ENCODE measurements around the gene ACOX3.

Gene ACOX3

DNA sequence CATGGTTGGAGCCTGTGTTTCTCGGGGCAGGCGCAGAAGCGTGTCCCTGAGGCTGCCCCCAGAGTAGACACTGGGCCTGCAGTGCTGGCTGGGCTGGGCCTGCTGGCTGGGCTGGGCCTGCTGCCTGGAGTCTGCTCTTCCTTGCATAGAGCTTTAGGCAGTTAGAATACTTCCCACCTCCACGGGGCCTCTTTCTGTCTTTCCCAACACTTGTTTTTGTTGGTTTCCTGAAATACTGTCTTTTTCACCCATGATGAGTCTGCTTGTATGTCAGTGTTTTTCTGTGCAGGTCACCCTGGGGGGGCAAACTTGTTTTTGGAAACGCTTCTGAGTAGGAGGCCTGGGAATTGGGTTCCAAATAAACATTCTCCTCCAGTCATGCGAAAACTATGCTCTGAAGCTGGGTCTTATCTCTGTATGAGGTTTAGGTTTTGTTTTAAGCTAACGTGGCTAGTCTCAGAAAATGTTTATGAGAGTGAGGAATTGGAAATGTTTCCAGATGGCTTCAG is 32.2 kb upstream of the ACOX3 start:
- Mint-ChIP-seq H3K27me3 (ENCODE audit: low read depth) (no peaks in the 10 kb centered on the region), H3K9me3 (no peaks in the 10 kb centered on the region), H3K4me1 (ENCODE audit: low read depth) (no peaks in the 10 kb centered on the region), H3K36me3 (ENCODE audit: low read depth) (peaks cover 8% of the 10 kb centered on the region), H3K4me3 (no peak overlapping the region), H3K27ac (no peak overlapping the region)
- no peak for DNase-seq (ENCODE audit: low spot score)

DNA sequence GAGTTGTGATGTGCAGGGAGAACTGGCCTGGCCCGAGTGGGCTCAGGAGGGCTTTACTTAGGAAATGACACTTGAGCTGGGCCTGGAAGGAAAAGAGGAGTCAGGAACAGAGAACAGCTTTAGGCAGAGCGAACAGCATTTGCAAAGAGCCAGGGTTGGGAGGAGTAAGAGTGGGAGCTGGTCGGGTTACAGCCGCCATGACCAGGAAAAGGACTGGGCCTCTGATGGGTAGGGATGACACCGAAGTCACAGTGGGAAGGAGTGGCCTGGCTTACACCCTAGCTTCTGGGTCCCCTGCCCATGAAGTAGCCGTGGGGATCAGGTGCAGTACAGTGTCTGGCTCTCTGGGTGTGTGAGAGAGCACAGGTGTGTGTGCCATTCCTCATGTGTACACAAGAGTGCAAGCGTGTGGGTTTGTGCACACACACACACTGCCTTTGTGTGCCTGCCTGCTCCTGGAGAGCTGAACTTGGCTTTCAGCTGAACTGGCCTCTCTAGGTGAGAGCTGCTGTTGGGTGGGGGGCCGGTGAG is 31.7 kb upstream of the ACOX3 start:
- no peak for DNase-seq (ENCODE audit: low spot score)
- Mint-ChIP-seq H3K27me3 (ENCODE audit: low read depth) (no peaks in the 10 kb centered on the region), H3K27ac (no peak overlapping the region), H3K9me3 (no peaks in the 10 kb centered on the region), H3K36me3 (ENCODE audit: low read depth) (peaks cover 8% of the 10 kb centered on the region), H3K4me1 (ENCODE audit: low read depth) (no peaks in the 10 kb centered on the region), H3K4me3 (no peak overlapping the region)

DNA sequence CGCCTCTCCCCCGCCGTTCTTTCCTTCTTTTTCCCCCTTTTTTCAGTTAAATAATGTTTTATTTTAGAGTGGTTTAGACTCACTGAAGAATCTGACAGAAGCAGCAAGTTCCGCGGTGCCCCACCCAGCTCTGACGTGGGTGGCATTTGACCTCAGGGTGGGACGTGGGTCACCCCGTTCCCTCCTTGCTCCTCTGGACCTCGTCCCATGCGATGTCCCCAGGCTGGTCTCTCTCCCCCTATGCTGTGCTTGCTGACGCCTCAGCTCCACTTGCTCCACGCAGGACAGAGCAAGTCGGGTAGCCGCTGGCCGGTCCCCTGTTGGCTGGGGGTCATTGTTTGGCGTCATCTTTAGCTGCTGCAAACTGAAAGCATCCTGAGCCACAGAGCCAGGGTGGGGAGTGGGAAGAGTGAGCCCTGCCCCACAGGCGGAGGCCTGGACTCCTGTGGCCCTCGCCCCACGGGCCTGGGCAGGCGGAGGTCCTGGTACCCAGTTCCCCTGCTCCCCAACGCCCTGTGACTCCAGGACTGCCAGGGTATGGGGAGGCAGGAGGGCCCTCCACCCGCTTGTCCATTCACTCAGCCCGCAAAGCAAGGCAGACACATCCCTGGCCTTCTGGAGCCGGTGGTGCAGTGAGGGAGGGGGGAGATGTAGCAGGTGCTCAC is 30.8 kb upstream of the ACOX3 start:
- Mint-ChIP-seq H3K36me3 (ENCODE audit: low read depth) (peaks cover 11% of the 10 kb centered on the region), H3K4me1 (ENCODE audit: low read depth) (no peaks in the 10 kb centered on the region), H3K9me3 (no peaks in the 10 kb centered on the region), H3K4me3 (no peak overlapping the region), H3K27ac (no peak overlapping the region), H3K27me3 (ENCODE audit: low read depth) (no peaks in the 10 kb centered on the region)
- DNase-seq (ENCODE audit: low spot score), result no peak

DNA sequence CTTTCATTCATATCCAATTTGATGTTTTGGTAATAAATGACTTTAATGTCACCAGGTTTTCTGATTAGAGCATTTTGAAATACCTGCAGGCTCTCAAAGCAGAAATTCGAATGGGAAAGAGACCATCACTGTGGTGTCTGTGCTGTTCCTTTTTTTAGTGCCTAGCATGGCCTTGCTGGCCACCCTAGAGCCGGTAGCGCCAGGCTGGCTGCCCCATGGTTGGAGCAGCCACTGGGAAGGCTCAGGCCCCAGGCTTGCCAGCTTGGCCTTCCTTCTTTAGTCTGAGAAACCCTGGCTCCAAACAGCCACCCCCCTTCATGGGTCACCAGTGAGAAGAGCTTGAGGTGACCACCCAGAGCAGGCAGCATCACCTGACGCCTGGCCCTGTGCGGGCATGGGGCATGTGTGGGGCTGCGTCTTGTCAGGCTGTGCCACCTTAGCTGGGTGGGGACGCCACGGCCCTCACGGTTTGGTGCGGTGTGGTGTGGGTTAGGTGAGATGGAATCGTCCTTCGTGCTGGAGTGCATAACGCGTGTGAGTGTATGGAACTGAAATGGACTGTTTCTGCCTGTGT is 30.0 kb upstream of the ACOX3 start:
- peaks cover 11% of the 10 kb centered on the region for H3K36me3 Mint-ChIP-seq (ENCODE audit: low read depth)
- no peaks in the 10 kb centered on the region for H3K27me3 Mint-ChIP-seq (ENCODE audit: low read depth)
- no peaks in the 10 kb centered on the region for H3K9me3 Mint-ChIP-seq
- DNase-seq (ENCODE audit: low spot score), result no peak
- H3K4me1 Mint-ChIP-seq (ENCODE audit: low read depth), result no peaks in the 10 kb centered on the region
- H3K27ac Mint-ChIP-seq, result no peak overlapping the region
- no peak overlapping the region for H3K4me3 Mint-ChIP-seq

DNA sequence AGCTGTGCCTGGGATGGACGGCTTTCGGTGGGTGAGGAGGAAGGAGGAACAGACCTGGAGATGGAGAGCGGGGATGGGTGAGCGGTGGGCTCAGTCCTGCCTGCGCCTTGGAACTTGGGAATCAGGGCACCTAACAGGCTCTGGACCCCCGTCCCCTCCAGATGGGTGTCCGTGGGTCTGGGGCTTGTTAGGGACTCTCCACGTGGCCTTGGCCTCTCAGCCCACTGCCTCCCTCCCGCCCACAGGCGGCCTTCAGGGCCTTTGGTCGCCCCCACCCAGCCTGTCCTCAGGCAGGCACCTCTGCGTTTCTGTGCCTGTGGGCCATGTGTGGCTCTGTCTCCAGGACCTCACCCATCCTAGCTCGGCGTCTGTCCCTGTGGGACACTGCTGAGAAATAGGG is 29.0 kb upstream of the ACOX3 start:
- peaks cover 16% of the 10 kb centered on the region for H3K36me3 Mint-ChIP-seq (ENCODE audit: low read depth)
- no peak for DNase-seq (ENCODE audit: low spot score)
- no peak overlapping the region for H3K4me3 Mint-ChIP-seq
- no peaks in the 10 kb centered on the region for H3K9me3 Mint-ChIP-seq
- H3K27ac Mint-ChIP-seq, result no peak overlapping the region
- no peaks in the 10 kb centered on the region for H3K27me3 Mint-ChIP-seq (ENCODE audit: low read depth)
- H3K4me1 Mint-ChIP-seq (ENCODE audit: low read depth), result no peaks in the 10 kb centered on the region

DNA sequence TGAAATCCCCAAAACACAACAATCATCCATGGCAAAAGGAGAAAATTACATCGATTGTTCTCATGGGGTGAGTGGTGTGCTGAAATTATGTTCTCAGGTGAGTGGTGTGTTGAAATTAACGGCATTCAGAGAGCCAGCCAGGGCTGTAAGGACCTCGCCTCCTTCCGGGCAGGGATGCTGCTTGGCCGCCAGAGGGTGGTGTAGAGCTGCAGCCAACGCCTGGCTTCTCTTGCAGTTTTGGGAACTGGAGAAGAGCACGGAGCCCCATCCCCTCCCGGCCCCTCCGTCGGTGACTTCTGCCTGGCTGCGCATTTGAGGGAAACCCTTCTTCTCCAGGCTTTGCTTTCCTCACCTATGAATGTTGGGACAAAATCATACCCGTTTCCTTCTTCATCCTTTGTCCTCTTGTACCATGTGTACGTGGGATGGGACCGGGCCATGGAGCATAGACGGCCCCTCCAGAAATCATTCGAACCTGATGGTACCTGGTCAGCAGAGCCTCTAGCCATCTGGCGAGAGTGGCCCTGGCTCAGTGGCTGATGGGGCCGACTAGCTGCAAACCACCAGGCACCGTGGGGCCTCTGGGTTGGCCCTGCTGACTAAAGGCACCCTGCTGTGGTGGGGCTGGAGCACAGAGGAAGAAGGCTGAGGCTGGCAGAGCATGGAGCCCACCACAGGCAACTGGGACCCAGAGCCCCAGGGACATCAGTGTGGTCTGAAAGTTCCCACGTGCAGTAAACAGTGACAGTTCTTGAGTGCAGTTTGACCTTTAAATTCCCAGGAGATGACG is 28.4 kb upstream of the ACOX3 start:
- no peaks in the 10 kb centered on the region for H3K27me3 Mint-ChIP-seq (ENCODE audit: low read depth)
- peak; percentile 21 for DNase-seq (ENCODE audit: low spot score)
- H3K4me1 Mint-ChIP-seq (ENCODE audit: low read depth), result no peaks in the 10 kb centered on the region
- H3K4me3 Mint-ChIP-seq, result no peak overlapping the region
- no peaks in the 10 kb centered on the region for H3K9me3 Mint-ChIP-seq
- peaks cover 16% of the 10 kb centered on the region for H3K36me3 Mint-ChIP-seq (ENCODE audit: low read depth)
- no peak overlapping the region for H3K27ac Mint-ChIP-seq

- H3K36me3 Mint-ChIP-seq (ENCODE audit: low read depth), result peaks cover 16% of the 10 kb centered on the region
- H3K4me3 Mint-ChIP-seq, result no peak overlapping the region
Measured at GRCh38 chr4:8467016-8467415, 26.5 kb upstream of the ACOX3 start.

DNA sequence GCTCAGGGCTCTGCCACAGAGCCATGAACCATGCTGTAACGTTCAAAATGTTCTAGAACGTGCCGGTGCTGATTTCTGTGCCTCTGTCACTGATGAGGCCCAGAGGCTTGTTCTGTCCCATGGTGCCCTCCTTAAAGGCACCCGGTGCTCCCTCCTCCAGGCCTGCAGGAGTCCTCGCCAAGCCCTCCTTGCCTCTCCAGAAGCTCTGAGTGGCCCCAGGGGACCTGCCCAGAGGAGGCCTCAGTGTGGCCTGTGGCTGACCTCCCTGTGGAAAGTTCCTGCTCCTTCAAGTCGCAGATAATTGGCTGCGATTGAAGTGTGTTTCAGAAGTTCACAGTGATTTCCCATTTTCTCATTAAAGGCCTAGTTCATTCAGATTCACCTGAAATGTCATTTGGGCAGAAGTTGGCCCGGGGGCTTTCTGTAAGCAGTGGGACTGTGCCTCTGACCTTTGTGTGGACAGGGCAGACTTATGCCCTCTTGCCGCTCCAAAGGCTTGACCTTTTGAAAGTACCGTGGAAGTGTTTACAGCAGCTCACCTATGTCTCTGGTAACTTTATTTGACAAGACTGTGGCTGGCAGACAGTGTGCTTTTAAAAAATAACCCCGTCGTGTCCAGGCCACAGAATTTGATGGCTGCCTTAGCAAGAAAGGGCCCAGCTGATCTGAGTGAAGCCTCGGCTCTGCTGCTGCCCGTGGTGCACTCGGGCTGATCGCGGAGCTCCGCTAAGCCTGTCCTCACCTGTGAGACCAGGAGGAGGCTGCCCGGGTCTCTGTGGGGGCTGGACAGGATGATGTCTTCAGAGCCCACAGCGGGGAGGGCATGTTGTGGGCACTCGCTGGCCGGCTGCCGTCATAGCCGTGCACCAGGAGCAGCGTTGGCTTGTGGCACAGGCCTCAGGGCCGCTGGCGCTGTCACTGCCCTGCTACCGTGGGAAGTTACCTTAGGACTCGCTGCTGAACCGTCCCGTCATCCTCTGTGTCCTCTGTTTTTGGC is 25.4 kb upstream of the ACOX3 start:
- Mint-ChIP-seq H3K36me3 (ENCODE audit: low read depth) (peaks cover 16% of the 10 kb centered on the region), H3K27ac (no peak overlapping the region), H3K9me3 (no peaks in the 10 kb centered on the region), H3K27me3 (ENCODE audit: low read depth) (no peaks in the 10 kb centered on the region), H3K4me1 (ENCODE audit: low read depth) (no peaks in the 10 kb centered on the region), H3K4me3 (no peak overlapping the region)
- no peak for DNase-seq (ENCODE audit: low spot score)

More at GRCh38 chr4:8467016-8467415, 26.5 kb upstream of the ACOX3 start:
- DNase-seq (ENCODE audit: low spot score), result no peak
- Mint-ChIP-seq H3K27me3 (ENCODE audit: low read depth) (no peaks in the 10 kb centered on the region), H3K9me3 (no peaks in the 10 kb centered on the region), H3K4me1 (ENCODE audit: low read depth) (no peaks in the 10 kb centered on the region), H3K27ac (no peak overlapping the region)

- no peaks in the 10 kb centered on the region for H3K9me3 Mint-ChIP-seq
- no peak for DNase-seq (ENCODE audit: low spot score)
- no peak overlapping the region for H3K4me3 Mint-ChIP-seq
- H3K27ac Mint-ChIP-seq, result no peak overlapping the region
- no peaks in the 10 kb centered on the region for H3K4me1 Mint-ChIP-seq (ENCODE audit: low read depth)
- peaks cover 15% of the 10 kb centered on the region for H3K36me3 Mint-ChIP-seq (ENCODE audit: low read depth)
- no peaks in the 10 kb centered on the region for H3K27me3 Mint-ChIP-seq (ENCODE audit: low read depth)
Measured at GRCh38 chr4:8464381-8464780, 23.9 kb upstream of the ACOX3 start.

GRCh38 chr4:8463811-8464210 is 23.3 kb upstream of the ACOX3 start:
- H3K27me3 Mint-ChIP-seq (ENCODE audit: low read depth), result no peaks in the 10 kb centered on the region
- peaks cover 10% of the 10 kb centered on the region for H3K36me3 Mint-ChIP-seq (ENCODE audit: low read depth)

GRCh38 chr4:8461616-8462015 is 21.1 kb upstream of the ACOX3 start:
- no peaks in the 10 kb centered on the region for H3K9me3 Mint-ChIP-seq

More at GRCh38 chr4:8463811-8464210, 23.3 kb upstream of the ACOX3 start:
- H3K27ac Mint-ChIP-seq, result no peak overlapping the region
- H3K9me3 Mint-ChIP-seq, result no peaks in the 10 kb centered on the region
- H3K4me1 Mint-ChIP-seq (ENCODE audit: low read depth), result no peaks in the 10 kb centered on the region
- no peak overlapping the region for H3K4me3 Mint-ChIP-seq
- DNase-seq (ENCODE audit: low spot score), result no peak

DNA sequence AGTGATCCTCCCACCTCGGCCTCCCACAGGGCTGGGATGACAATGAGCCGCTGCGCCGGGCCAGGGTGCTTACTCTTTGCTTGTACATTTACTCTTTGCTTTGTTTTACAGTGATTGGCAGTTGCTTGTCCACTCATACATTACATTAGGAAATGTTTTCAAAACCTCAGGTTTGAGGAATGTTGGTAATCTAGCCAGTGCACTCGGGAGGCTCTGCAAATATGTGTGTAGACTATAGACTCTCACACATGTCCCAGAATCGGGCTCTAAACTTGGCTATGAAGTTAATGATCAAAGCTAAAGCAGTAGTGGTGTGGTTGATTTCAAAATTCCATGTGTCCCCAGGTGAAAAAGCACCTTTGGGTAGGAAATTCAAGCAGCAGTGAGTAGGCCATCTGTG is 20.6 kb upstream of the ACOX3 start:
- no peak overlapping the region for H3K27ac Mint-ChIP-seq

More at GRCh38 chr4:8461616-8462015, 21.1 kb upstream of the ACOX3 start:
- Mint-ChIP-seq H3K36me3 (ENCODE audit: low read depth) (peaks cover 13% of the 10 kb centered on the region), H3K27ac (no peak overlapping the region), H3K4me3 (no peak overlapping the region), H3K4me1 (ENCODE audit: low read depth) (no peaks in the 10 kb centered on the region), H3K27me3 (ENCODE audit: low read depth) (no peaks in the 10 kb centered on the region)
- DNase-seq (ENCODE audit: low spot score), result no peak

GRCh38 chr4:8459867-8460445 is 19.4 kb upstream of the ACOX3 start:
- no peak for DNase-seq (ENCODE audit: low spot score)
- Mint-ChIP-seq H3K36me3 (ENCODE audit: low read depth) (peaks cover 9% of the 10 kb centered on the region), H3K27ac (no peak overlapping the region), H3K27me3 (ENCODE audit: low read depth) (no peaks in the 10 kb centered on the region), H3K9me3 (no peaks in the 10 kb centered on the region), H3K4me3 (no peak overlapping the region), H3K4me1 (ENCODE audit: low read depth) (no peaks in the 10 kb centered on the region)

More for the DNA sequence above, 20.6 kb upstream of the ACOX3 start:
- H3K27me3 Mint-ChIP-seq (ENCODE audit: low read depth), result no peaks in the 10 kb centered on the region
- no peaks in the 10 kb centered on the region for H3K9me3 Mint-ChIP-seq
- peaks cover 11% of the 10 kb centered on the region for H3K36me3 Mint-ChIP-seq (ENCODE audit: low read depth)
- no peak for DNase-seq (ENCODE audit: low spot score)
- H3K4me3 Mint-ChIP-seq, result no peak overlapping the region
- no peaks in the 10 kb centered on the region for H3K4me1 Mint-ChIP-seq (ENCODE audit: low read depth)
